GM15510 (cell line): ENCODE data around the gene PIP5K1C.

Experiments used
- POLR2A ChIP-seq: IDR thresholded peaks from 3 replicates; pipeline ENCODE4 v1.6.1; 2011; ENCODE audit warnings: borderline replicate concordance; ENCODE audit not compliant: insufficient read length; ENCODE audit errors: extremely low read depth

Gene PIP5K1C

GRCh38 chr19:3589439-3589838 is 110.8 kb downstream of the PIP5K1C start:
- no peak for TF ChIP-seq POLR2A

GRCh38 chr19:3586707-3587346 is 113.4 kb downstream of the PIP5K1C start:
- TF ChIP-seq POLR2A = no peak

DNA sequence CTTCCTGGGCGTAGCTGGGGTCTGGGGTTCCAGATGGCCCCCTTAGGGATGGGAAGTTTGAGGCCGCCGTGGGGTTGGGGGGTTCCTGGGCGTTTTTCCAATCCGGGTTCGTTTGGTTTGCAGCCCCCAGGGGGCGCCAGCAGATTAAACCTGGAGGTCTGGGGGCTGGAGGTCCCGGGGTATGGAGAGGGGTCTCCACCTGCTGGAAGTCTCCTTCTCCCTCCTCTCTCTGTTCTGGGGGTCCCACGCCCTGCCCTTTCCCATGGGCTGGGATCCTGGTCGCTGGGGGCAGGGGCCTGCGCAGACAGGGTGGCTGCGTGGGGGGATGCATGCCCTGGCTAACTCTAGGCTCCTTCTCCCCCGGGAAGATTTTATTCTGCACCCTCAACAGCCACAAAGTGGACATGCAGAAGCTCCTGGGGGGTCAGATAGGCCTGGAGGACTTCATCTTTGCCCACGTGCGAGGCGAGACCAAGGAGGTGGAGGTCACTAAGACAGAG is 114.1 kb downstream of the PIP5K1C start:
- TF ChIP-seq POLR2A = no peak

- no peak for TF ChIP-seq POLR2A
Observed at GRCh38 chr19:3585301-3586126, 114.8 kb downstream of the PIP5K1C start, which contains the start of gene GIPC3. GIPC3 (plus strand) TSS chr19:3585478; CDS start chr19:3585598, 120 bp downstream.
